LNCAP (cell line): ENCODE data around the gene IFT80.

ENCODE experiments used
- TF ChIP-seq, protein P1 (sequence below): fragments of 450-650 bp; IDR thresholded peaks from 2 replicates; pipeline ENCODE4 v1.5.1; 2017; ENCODE audit warnings: mild to moderate bottlenecking

IFT80 gene

DNA sequence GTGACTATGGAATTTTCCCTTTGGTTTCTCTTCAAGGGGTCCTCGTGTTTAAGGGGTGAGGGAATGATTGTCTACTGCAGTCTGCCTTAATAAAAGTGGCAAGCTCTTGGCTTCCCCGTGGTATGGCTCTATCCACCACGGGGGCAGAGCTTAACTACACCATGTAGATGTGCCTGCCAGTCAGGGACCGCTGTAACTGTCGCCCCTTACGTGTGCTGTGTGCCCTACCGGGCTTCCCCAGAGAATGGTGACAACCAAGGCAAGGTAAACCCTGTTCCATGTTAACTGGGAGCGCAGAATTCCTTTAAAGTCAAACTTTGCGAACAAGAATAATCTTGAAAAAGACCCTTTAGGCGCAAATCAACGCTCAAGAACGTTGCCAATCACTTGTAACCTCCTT is 174.8 kb downstream of the IFT80 start:
- TF ChIP-seq, protein P1, sequence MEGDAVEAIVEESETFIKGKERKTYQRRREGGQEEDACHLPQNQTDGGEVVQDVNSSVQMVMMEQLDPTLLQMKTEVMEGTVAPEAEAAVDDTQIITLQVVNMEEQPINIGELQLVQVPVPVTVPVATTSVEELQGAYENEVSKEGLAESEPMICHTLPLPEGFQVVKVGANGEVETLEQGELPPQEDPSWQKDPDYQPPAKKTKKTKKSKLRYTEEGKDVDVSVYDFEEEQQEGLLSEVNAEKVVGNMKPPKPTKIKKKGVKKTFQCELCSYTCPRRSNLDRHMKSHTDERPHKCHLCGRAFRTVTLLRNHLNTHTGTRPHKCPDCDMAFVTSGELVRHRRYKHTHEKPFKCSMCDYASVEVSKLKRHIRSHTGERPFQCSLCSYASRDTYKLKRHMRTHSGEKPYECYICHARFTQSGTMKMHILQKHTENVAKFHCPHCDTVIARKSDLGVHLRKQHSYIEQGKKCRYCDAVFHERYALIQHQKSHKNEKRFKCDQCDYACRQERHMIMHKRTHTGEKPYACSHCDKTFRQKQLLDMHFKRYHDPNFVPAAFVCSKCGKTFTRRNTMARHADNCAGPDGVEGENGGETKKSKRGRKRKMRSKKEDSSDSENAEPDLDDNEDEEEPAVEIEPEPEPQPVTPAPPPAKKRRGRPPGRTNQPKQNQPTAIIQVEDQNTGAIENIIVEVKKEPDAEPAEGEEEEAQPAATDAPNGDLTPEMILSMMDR = no peak

DNA sequence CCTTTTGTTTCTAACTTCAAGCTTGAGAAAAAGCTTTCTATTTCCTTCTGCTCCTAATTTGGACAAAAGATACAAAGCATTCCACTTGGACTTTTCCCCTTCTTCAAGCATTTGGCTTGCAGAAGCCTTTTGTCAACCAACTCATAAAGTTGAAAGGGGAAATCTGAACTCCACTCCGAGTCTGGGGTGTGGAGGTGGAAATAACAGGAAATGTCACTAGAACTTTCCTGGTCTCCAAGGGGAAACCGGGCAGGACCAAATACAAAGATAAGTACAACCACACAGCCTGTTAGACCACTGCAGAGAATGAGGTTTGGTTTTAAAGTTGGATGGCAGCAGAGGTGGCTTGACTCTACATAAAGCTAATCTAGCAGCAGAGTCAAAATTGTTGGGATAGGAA is 178.0 kb downstream of the IFT80 start:
- TF ChIP-seq, protein P1 = no peak

DNA sequence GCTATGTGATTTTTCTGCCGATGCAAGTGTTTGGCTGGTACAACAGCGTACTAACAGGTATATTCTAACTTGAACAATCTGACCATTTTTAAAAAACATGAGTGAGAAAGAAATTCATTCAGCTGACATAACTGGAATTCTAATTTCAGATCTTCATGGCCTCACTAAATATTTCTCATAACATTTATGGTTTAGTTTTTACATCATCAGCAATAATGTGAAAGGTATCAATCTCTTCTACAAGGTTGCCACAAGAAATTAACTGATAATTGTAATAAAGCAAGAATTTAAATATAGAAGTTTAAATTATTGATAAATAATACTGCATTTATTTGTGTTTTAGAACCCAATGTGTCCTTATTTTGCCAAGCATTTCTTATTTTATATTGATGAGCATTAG is 179.0 kb downstream of the IFT80 start:
- TF ChIP-seq, protein P1 = no peak

DNA sequence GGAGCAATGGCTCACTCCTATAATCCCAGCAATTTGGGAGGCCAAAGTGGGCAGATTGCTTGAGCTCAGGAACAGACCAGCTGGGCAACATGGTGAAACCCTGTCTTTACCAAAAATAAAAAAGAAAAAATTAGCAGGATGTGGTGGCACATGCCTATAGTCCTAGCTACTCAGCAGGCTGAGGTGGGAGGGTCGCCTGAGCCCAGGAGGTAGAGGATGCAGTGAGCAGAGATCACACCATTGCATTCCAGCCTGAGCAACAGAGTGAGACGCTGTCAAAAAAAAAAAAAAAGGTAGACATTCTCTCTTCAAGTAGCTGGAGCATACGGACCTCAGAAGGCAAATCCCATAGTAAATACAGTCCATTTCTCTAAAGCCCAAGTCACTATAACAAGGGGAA is 180.9 kb downstream of the IFT80 start:
- TF ChIP-seq, protein P1 = no peak

DNA sequence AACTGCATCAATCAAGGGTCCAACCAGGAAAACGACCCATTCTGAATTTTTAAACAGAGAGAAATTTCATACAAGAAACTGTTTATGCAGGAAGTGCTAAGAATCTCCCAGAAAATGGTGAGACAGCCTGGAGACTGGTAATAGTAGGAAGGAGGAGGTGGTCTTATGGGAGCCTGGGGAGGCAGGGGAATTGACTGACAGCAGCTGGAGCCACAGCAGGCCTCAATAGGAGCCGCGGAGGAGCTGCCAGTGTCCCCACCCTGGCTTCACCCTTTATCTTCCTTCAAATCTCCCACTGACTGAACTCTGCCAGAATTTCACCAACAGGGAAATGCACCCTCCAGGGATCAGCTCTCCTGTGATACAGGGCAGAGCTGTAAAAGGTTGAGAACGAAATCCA is 181.3 kb downstream of the IFT80 start:
- TF ChIP-seq, protein P1 = no peak

DNA sequence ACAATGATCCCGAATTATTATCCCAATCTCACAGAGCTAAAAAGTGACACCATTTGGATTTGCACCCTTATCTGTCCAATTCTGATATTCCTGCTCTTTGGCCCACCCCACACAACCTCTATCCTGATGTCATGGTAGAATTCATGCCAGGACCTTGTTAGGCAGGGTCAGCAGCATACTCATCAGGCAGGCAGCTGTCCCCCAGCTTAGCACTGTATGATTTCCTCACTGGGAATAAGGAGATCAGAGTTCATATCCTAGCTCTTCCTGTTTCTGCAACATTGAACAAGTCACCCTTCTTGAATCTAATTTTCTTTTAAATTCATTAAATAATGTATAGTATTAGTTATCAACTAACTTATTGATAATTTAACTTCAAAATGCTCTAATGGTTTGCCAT is 185.8 kb downstream of the IFT80 start:
- TF ChIP-seq, protein P1 = no peak

DNA sequence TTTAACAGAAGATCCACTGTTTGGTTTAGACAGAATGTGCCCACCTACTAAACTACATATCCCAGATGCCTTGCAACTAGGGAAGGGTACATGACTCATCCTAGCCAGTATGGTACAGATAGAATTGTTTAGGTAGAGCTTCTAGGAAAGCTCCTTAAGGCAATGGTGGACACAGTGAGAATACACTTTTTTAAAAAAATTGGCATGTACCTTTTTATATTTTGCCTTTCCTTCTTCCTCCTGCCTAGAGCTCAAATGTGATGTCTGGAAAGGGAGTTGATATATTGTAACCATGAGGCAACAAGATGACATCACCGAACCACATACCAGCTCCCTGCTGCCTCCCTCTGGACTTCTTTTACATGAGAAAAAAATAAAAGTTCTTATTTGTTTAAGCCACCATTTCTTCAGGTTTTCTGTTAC is 188.2 kb downstream of the IFT80 start:
- TF ChIP-seq, protein P1 = peak; percentile 46; the same call in 1 of the 2 replicates

DNA sequence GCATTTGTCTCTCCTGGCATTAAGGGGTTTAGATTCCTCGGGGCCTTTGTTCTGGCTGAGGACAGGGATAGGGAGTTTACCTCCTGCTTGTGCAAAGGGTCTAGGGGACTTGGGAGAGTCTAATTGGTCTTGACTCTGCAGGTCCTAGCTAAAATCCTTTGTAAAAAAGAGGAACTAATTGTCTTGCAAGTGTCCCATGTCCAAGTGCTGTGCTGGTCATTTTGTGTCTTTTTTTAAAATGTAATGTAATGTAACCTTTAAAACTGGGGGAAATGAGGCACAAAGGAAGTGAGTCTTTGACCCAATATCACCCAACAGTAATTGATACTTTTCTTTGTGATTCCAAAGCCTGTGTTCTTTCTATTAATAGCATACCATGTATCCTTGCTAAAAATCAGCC is 188.7 kb downstream of the IFT80 start:
- TF ChIP-seq, protein P1 = no peak
